Calu3 (cell line): ENCODE data around the gene PACRG. TPM values are rescaled to one million over a fixed set of nuclear protein-coding genes. Genes with fewer than 3 reads are reported as not detected.
A peak's percentile ranks its signal among the peaks of the same experiment; 100 is the strongest.

Experiments used
- BruUV-seq: library from RNA; stranded (reverse); fragments of 400-500 nt; replicated peaks from 2 replicates; lab custom pipeline; 2021; lab: Mats Ljungman, UMichigan
- CTCF ChIA-PET: fragments of 300-600 bp; sonication (Branson Sonifier 250); formaldehyde crosslinking; loops from one replicate; lab custom pipeline; 2022; ENCODE audit warnings: antibody characterized with exemption; lab: Charles Lee
- DNase-seq: peaks from one replicate; pipeline ENCODE4 v3.0.0; 2022
- H3K27ac Mint-ChIP-seq: one replicate; pipeline ENCODE4 v1.8.0; 2022; ENCODE audit warnings: mixed read lengths; ENCODE audit not compliant: unreplicated experiment
- H3K27me3 Mint-ChIP-seq: one replicate; pipeline ENCODE4 v1.8.0; 2022; ENCODE audit warnings: mixed read lengths; ENCODE audit not compliant: unreplicated experiment
- H3K36me3 Mint-ChIP-seq: one replicate; pipeline ENCODE4 v1.8.0; 2022; ENCODE audit warnings: mild to moderate bottlenecking, moderate library complexity, mixed read lengths; ENCODE audit not compliant: insufficient read depth, unreplicated experiment
- H3K4me1 Mint-ChIP-seq: one replicate; pipeline ENCODE4 v1.8.0; 2022; ENCODE audit warnings: mild to moderate bottlenecking, low read depth, mixed read lengths; ENCODE audit not compliant: unreplicated experiment
- H3K4me3 Mint-ChIP-seq: one replicate; pipeline ENCODE4 v1.8.0; 2022; ENCODE audit warnings: mild to moderate bottlenecking, low read depth, moderate library complexity, mixed read lengths; ENCODE audit not compliant: unreplicated experiment
- H3K9me3 Mint-ChIP-seq: one replicate; pipeline ENCODE4 v1.8.0; 2022; ENCODE audit warnings: low read depth, mixed read lengths; ENCODE audit not compliant: unreplicated experiment
- CTCF ChIP-seq: fragments of 200-600 bp; IDR thresholded peaks from one replicate; pipeline ENCODE4 v1.8.0; 2022; ENCODE audit warnings: antibody characterized with exemption; ENCODE audit not compliant: unreplicated experiment
- intact Hi-C: fragments of 100-400 bp; cut with micrococcal nuclease; formaldehyde crosslinking; loops from one replicate; pipeline ENCODE4 v1.10.0; 2022; ENCODE audit not compliant: unreplicated experiment
- total RNA-seq: library from RNA; stranded (reverse); gene quantifications from 2 replicates; pipeline ENCODE4 v1.2.3, GENCODE V29; 2022

Gene PACRG
- total RNA-seq, 1 experiment from 2014 or later, result 1.5 TPM

- intact Hi-C loops, result no loop called here
- Mint-ChIP-seq H3K4me3 (no peak overlapping the region), H3K9me3 (no peaks in the 10 kb centered on the region), H3K27me3 (no peaks in the 10 kb centered on the region), H3K27ac (peak overlapping the region; percentile 55), H3K4me1 (peaks cover 61% of the 10 kb centered on the region), H3K36me3 (peaks cover 18% of the 10 kb centered on the region)
- CTCF ChIA-PET, result no interaction called here
- DNase-seq, result no peak
- no TSS peak for BruUV-seq
- TF ChIP-seq CTCF, result no peak
Measured at GRCh38 chr6:163321717-163322116, 593.9 kb downstream of the PACRG start.

GRCh38 chr6:163323274-163323673 lies 595.5 kb downstream of the PACRG start:
- no TSS peak for BruUV-seq
- DNase-seq, result no peak
- TF ChIP-seq CTCF, result no peak
- H3K9me3 Mint-ChIP-seq, result peaks cover 2% of the 10 kb centered on the region
- CTCF ChIA-PET, result no interaction called here
- peaks cover 18% of the 10 kb centered on the region for H3K36me3 Mint-ChIP-seq
- H3K27me3 Mint-ChIP-seq, result no peaks in the 10 kb centered on the region
- no peak overlapping the region for H3K4me3 Mint-ChIP-seq
- intact Hi-C loops, result no loop called here
- H3K4me1 Mint-ChIP-seq, result peaks cover 62% of the 10 kb centered on the region
- no peak overlapping the region for H3K27ac Mint-ChIP-seq

- H3K27ac Mint-ChIP-seq, result peak overlapping the region; percentile 93
- intact Hi-C loops, result loop anchor here (1.0 to 2.0 kb wide), 4 partner anchors 13 to 143 kb away; no protein-coding TSS in a partner anchor
- H3K4me1 Mint-ChIP-seq, result peaks cover 62% of the 10 kb centered on the region
- peaks cover 18% of the 10 kb centered on the region for H3K36me3 Mint-ChIP-seq
- H3K9me3 Mint-ChIP-seq, result peaks cover 2% of the 10 kb centered on the region
- no peaks in the 10 kb centered on the region for H3K27me3 Mint-ChIP-seq
- CTCF ChIA-PET, result no interaction called here
- TF ChIP-seq CTCF, result no peak
- no TSS peak for BruUV-seq
- DNase-seq, result no peak
- no peak overlapping the region for H3K4me3 Mint-ChIP-seq
Measured at GRCh38 chr6:163323705-163324104, 595.9 kb downstream of the PACRG start.

- no peak for TF ChIP-seq CTCF
- Mint-ChIP-seq H3K4me3 (peak overlapping the region; percentile 63), H3K36me3 (peaks cover 18% of the 10 kb centered on the region), H3K27ac (peak overlapping the region; percentile 93), H3K27me3 (no peaks in the 10 kb centered on the region), H3K4me1 (peaks cover 62% of the 10 kb centered on the region), H3K9me3 (peaks cover 2% of the 10 kb centered on the region)
- peak; percentile 32 for DNase-seq
- BruUV-seq, result no TSS peak
- CTCF ChIA-PET, result interaction anchor here (0.9 to 1.3 kb wide), 4 partner anchors 13 to 67 kb away, joined by 3 to 7 read pairs (median 6); no protein-coding TSS in a partner anchor
- intact Hi-C loops, result loop anchor here (1.0 to 2.0 kb wide), 4 partner anchors 14 to 144 kb away; no protein-coding TSS in a partner anchor
Measured at GRCh38 chr6:163324326-163324687, 596.5 kb downstream of the PACRG start.
